LNCAP (cell line): Measurements from ENCODE around the gene ZBTB48.

Experiments used
- CTCF ChIP-seq: fragments of 450-650 bp; IDR thresholded peaks from 2 replicates; pipeline ENCODE4 v1.5.1; 2017; ENCODE audit warnings: mild to moderate bottlenecking

Gene ZBTB48

GRCh38 chr1:6613361-6614018 lies 33.7 kb downstream of the ZBTB48 start, which contains the start of gene PHF13:
PHF13 (plus strand) TSS chr1:6613731; CDS start chr1:6614067, 336 bp downstream.
- TF ChIP-seq CTCF = no peak

- no peak for TF ChIP-seq CTCF
Measured at GRCh38 chr1:6614019-6614928, 34.5 kb downstream of the ZBTB48 start.

GRCh38 chr1:6614929-6615785 lies 35.4 kb downstream of the ZBTB48 start:
- TF ChIP-seq CTCF = no peak

- TF ChIP-seq CTCF = no peak
Measured at GRCh38 chr1:6619045-6619444, 39.3 kb downstream of the ZBTB48 start.

GRCh38 chr1:6621429-6622391 lies 41.9 kb downstream of the ZBTB48 start:
- no peak for TF ChIP-seq CTCF

GRCh38 chr1:6622396-6623152 lies 42.8 kb downstream of the ZBTB48 start:
- no peak for TF ChIP-seq CTCF
